Measurements from ENCODE around the gene CLEC4G.

DNA sequence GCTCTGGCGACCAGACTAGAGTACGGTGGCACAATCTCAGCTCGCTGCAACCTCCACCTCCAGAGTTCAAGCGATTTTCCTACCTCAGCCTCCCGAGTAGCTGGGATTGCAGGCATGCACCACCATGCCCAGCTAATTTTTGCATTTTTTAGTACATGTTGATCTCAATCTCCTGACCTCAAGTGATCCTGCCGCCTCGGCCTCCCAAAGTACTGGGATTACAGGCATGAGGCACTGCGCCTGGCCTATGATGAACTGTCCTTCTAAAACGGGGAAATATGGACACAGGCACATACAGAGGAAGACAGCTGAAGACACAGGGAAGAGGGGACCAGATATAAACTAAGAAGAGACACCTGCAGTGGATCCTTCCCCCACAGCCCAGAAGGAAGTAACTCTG, 43.9 kb upstream of the CLEC4G start:
- TF ChIP-seq REST (IDR thresholded peaks at IDR 0.05; ENCODE audit: insufficient replicate concordance, low read depth) = no peak
- TF ChIP-seq, protein P1, sequence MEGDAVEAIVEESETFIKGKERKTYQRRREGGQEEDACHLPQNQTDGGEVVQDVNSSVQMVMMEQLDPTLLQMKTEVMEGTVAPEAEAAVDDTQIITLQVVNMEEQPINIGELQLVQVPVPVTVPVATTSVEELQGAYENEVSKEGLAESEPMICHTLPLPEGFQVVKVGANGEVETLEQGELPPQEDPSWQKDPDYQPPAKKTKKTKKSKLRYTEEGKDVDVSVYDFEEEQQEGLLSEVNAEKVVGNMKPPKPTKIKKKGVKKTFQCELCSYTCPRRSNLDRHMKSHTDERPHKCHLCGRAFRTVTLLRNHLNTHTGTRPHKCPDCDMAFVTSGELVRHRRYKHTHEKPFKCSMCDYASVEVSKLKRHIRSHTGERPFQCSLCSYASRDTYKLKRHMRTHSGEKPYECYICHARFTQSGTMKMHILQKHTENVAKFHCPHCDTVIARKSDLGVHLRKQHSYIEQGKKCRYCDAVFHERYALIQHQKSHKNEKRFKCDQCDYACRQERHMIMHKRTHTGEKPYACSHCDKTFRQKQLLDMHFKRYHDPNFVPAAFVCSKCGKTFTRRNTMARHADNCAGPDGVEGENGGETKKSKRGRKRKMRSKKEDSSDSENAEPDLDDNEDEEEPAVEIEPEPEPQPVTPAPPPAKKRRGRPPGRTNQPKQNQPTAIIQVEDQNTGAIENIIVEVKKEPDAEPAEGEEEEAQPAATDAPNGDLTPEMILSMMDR (IDR thresholded peaks at IDR 0.05; ENCODE audit: insufficient read depth, low read length) = no peak
- TF ChIP-seq POLR2AphosphoS5 (IDR thresholded peaks at IDR 0.05; ENCODE audit: low read depth) = no peak
- TF ChIP-seq GABPA (IDR thresholded peaks at IDR 0.05; ENCODE audit: low read depth) = no peak
- no peak for TF ChIP-seq SPI1 (IDR thresholded peaks at IDR 0.05; ENCODE audit: borderline replicate concordance, low read depth)

Measured in HL-60 (cell line).